Heart left ventricle (tissue), 16 donors: ENCODE data around the gene SCN2B. TPM values are rescaled to one million over a fixed set of nuclear protein-coding genes. Genes with fewer than 3 reads are reported as not detected.

Experiments used
- ATAC-seq, 4 donors: fragments of 200-7000 bp; cut with Tn5 transposase; one replicate each; pipeline ENCODE4 v1.9.1; 2020 to 2022; ENCODE audit warnings: moderate library complexity in 4 of 4, mild to moderate bottlenecking in 3 of 4, moderate number of reproducible peaks in 1 of 4
- DNase-seq, 5 donors: peaks; one replicate each; pipeline ENCODE4 v3.0.0-alpha.2; 2020
- H3K27ac ChIP-seq, 12 donors: fragments of 200-600 bp; sonication (generic) in 4 of 12; one replicate each; pipeline versions ENCODE4 v1.5.0 to v1.8.0; 2016 to 2022; ENCODE audit warnings: mild to moderate bottlenecking in 2 of 12
- H3K27me3 ChIP-seq, 9 donors: fragments of 200-600 bp; sonication (generic) in 2 of 9; one replicate each; pipeline versions ENCODE4 v1.5.1 to v1.8.0; 2016 to 2022; ENCODE audit warnings: mild to moderate bottlenecking in 3 of 9
- H3K36me3 ChIP-seq, 9 donors: fragments of 200-600 bp; sonication (generic) in 2 of 9; one replicate each; pipeline versions ENCODE4 v1.5.0 to v1.8.0; 2018 to 2022; ENCODE audit warnings: mild to moderate bottlenecking in 2 of 9
- H3K4me1 ChIP-seq, 12 donors: fragments of 200-600 bp; sonication (generic) in 4 of 12; one replicate each; pipeline versions ENCODE4 v1.5.0 to v1.8.0; 2016 to 2022; ENCODE audit warnings: mild to moderate bottlenecking in 3 of 12
- H3K4me3 ChIP-seq, 12 donors: fragments of 200-600 bp; sonication (generic) in 4 of 12; one replicate each; pipeline versions ENCODE4 v1.5.0 to v1.8.0; 2017 to 2022; ENCODE audit warnings: mild to moderate bottlenecking in 9 of 12, moderate library complexity in 4 of 12
- H3K9me3 ChIP-seq, 12 donors: fragments of 200-600 bp; sonication (generic) in 4 of 12; one replicate each; pipeline versions ENCODE4 v1.5.0 to v1.8.0; 2016 to 2022; ENCODE audit warnings: mild to moderate bottlenecking in 1 of 12
- CTCF ChIP-seq, 12 donors: fragments of 200-600 bp; sonication (generic) in 4 of 12; IDR thresholded peaks; one replicate each; pipeline versions ENCODE4 v1.5.0 to v1.8.0; 2018 to 2022; ENCODE audit warnings: antibody characterized with exemption in 12 of 12, mild to moderate bottlenecking in 5 of 12
- POLR2A ChIP-seq, 2 donors: fragments of 450-650 bp; IDR thresholded peaks; one replicate each; pipeline ENCODE4 v1.6.1; 2017; ENCODE audit warnings: antibody characterized with exemption in 2 of 2, mild to moderate bottlenecking in 2 of 2, moderate library complexity in 2 of 2
- WGBS, 4 donors: extraction: QIAGEN DNeasy Blood & Tissue Kit in 2 of 4; methylation state at CpG; one replicate each; pipeline versions ENCODE4 v1.1.5 to v1.1.7; 2013 to 2018; 5-methylcytosine and 5-hydroxymethylcytosine counted together
- intact Hi-C, 10 donors: fragments of 100-400 bp; cut with DNase I; formaldehyde crosslinking; loops; one replicate each; pipeline versions ENCODE4 v1.11.1 to v1.14.2; 2022
- polyA plus RNA-seq, 2 donors: library from polyadenylated mRNA; stranded (reverse); fragments of 200-250 nt; gene quantifications; one replicate each; pipeline ENCODE4 v1.2.3, GENCODE V29; 2013
- total RNA-seq, 9 donors: library from RNA; depleted of rRNA in 2 of 9; stranded (reverse); fragments of >200 nt in 2 of 9; fragmentation: NEBNext Ultra II Directional in 3 of 9; extraction: Animal tissue kit (Norgen Biotek cat#: 25700) in 3 of 9; gene quantifications; one replicate each; pipeline versions ENCODE4 v1.1.0 to v1.2.4, GENCODE V29; 2016 to 2023
- donor health status: ischemic (EF 13 %, LVEDD 7.1; RV severe dilation, severe dysfunction).
- donor health status: healthy with polysubstance abuse.
- donor health status: DM: no; HTN: yes; CAD: no.
- donor health status: DM: no; HTN: no; CAD: no.
- donor health status: ischemic (EF 25% LVEDD 6.9; RV normal size, moderate dysfunction).
- donor health status: ischemic (EF 25% LVEDD 5.7; RV mildly dilated, moderate dysfunction).
- donor health status: healthy.
- donor health status: DM: yes; HTN: yes; CAD: no.
- donor health status: ischemic (EF 35%, LVEDD 5.7; RV mildly dilated, moderate dysfunction).
- donor health status: nonischemic (EF 11% LVEDD 7.7; RV severe dilation, severe dysfunction).
- donor health status: DM: yes; HTN: yes; CAD: no.
- donor health status: PGD.
- donor health status: ischemic (EF 29% LVEDD 5.4; RV normal size, mild dysfunction).
- donor health status: nonischemic (EF 23%, LVEDD 6.1; RV moderate dilation, normal function).

Gene SCN2B
- total and polyA plus RNA-seq, 11 donors = 3.6 to 32.5 (median 11.8) TPM

- H3K36me3 ChIP-seq = peaks cover 0 to 9% (median 0%) of the 10 kb centered on the region in 9 donors
- intact Hi-C loops = no loop called here
- no peaks in the 10 kb centered on the region for H3K9me3 ChIP-seq
- H3K27ac ChIP-seq = peak overlapping the region in 3 of 12 donors; percentile 3 to 85 (median 48)
- H3K4me1 ChIP-seq = peaks cover 0 to 90% (median 12%) of the 10 kb centered on the region in 12 donors
- DNase-seq (no peak), ATAC-seq (no peak)
- peak overlapping the region in 1 of 12 donors; percentile 25 for H3K4me3 ChIP-seq
- WGBS, 4 donors = 78 to 87% (median 84%) methylated on average over 3 of the region's 3 CpGs
- TF ChIP-seq CTCF (IDR thresholded peaks at IDR 0.05) (no peak), POLR2A (IDR thresholded peaks at IDR 0.05) (no peak)
- H3K27me3 ChIP-seq = no peaks in the 10 kb centered on the region
Observed at GRCh38 chr11:118215262-118215661, 38.8 kb upstream of the SCN2B start.

DNA sequence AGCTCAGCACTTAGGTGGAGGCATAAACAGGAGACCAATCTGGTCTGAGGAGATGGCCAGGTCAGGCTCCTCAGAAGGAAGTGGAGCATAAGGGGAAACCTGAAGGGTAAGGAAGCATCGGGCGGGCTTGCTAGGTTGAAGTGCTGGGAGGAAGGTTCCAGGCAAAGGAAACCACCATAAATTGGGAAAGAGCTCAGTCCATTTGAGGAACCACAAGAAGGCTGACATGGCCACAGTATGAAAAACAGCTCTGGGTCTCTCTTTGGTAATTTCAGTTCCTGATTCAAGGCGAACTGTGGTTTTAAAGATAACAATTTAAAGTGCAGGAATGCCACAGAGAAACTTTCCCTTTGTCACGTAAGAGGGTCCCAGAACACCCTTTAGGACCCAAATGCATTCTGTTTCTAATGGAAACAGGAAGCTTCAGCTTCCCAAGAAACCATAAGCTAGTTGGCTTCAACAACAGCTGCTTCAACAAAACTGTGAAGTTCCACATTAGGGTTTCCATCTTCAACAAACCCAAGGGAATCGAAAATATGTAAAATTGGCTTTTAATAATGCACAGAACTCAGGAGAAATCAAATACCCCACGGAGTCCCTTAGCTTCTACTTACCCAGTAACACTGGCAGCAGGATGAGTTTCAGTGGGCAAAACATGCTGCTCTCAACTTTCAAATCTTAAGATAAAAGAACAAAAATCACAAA lies 37.9 kb upstream of the SCN2B start:
- H3K36me3 ChIP-seq = peaks cover 0 to 10% (median 0%) of the 10 kb centered on the region in 9 donors
- TF ChIP-seq CTCF (IDR thresholded peaks at IDR 0.05) = no peak
- no peak for TF ChIP-seq POLR2A (IDR thresholded peaks at IDR 0.05)
- H3K4me1 ChIP-seq = peaks cover 0 to 87% (median 14%) of the 10 kb centered on the region in 12 donors
- intact Hi-C loops = no loop called here
- H3K4me3 ChIP-seq = peak overlapping the region in 1 of 12 donors; percentile 25
- H3K9me3 ChIP-seq = no peaks in the 10 kb centered on the region
- WGBS, 4 donors = 69 to 79% (median 73%) methylated on average over 6 of the region's 6 CpGs
- H3K27me3 ChIP-seq = no peaks in the 10 kb centered on the region
- peak in 3 of 5 donors; percentile 36 to 64 (median 49) for DNase-seq
- peak in 3 of 4 donors; percentile 36 to 79 (median 53) for ATAC-seq
- peak overlapping the region in 3 of 12 donors; percentile 6 to 85 (median 48) for H3K27ac ChIP-seq

GRCh38 chr11:118213781-118214180 lies 37.3 kb upstream of the SCN2B start:
- Histone ChIP-seq H3K4me1 (peaks cover 0 to 85% (median 14%) of the 10 kb centered on the region in 12 donors), H3K4me3 (peak overlapping the region in 1 of 12 donors; percentile 0), H3K27ac (peak overlapping the region in 2 of 12 donors; percentile 41 to 85), H3K27me3 (no peaks in the 10 kb centered on the region), H3K9me3 (no peaks in the 10 kb centered on the region), H3K36me3 (peaks cover 0 to 14% (median 0%) of the 10 kb centered on the region in 9 donors)
- no peak for DNase-seq
- TF ChIP-seq CTCF (IDR thresholded peaks at IDR 0.05) = no peak
- no peak for TF ChIP-seq POLR2A (IDR thresholded peaks at IDR 0.05)
- WGBS, 4 donors = 92 to 98% (median 96%) methylated on average over 2 of the region's 2 CpGs
- intact Hi-C loops = no loop called here
- no peak for ATAC-seq

DNA sequence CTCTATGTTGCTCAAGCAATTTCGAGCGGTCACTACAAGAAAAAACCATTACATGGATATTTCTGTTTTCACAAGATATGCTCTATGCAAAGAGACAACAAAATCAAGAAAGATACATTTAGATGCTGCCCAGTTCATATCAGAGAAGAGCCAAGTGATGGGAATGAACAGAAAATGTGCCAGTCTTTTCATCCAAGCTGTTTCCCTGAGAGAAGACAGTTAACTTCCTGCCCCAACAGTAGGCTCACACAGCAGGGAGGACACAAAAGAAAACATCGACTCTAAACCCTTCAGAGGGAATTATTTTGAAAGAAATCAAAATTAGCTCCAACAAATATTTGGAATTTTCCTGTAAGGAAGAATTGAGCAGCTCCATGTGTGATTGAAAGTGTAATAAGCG lies 36.8 kb upstream of the SCN2B start:
- WGBS, 4 donors = 81 to 88% (median 84%) methylated on average over 4 of the region's 4 CpGs
- no peaks in the 10 kb centered on the region for H3K9me3 ChIP-seq
- intact Hi-C loops = no loop called here
- peaks cover 0 to 14% (median 0%) of the 10 kb centered on the region in 9 donors for H3K36me3 ChIP-seq
- TF ChIP-seq CTCF (IDR thresholded peaks at IDR 0.05) (no peak), POLR2A (IDR thresholded peaks at IDR 0.05) (no peak)
- DNase-seq = no peak
- H3K27ac ChIP-seq = peak overlapping the region in 3 of 12 donors; percentile 33 to 85 (median 41)
- H3K27me3 ChIP-seq = peaks cover 0 to 2% (median 0%) of the 10 kb centered on the region in 9 donors
- peaks cover 0 to 89% (median 14%) of the 10 kb centered on the region in 12 donors for H3K4me1 ChIP-seq
- H3K4me3 ChIP-seq = peak overlapping the region in 1 of 12 donors; percentile 0
- ATAC-seq = no peak
